Liver (tissue), 3 donors: ENCODE data around the gene COL6A2.

Experiments used
- ATF3 ChIP-seq: IDR thresholded peaks from 2 replicates; pipeline ENCODE4 v1.6.1; 2016; ENCODE audit warnings: antibody characterized with exemption
- CTCF ChIP-seq: fragments of 150-350 bp; IDR thresholded peaks from 2 replicates; pipeline ENCODE4 v1.5.1; 2017; ENCODE audit warnings: improper control_type of control experiment, low read depth, low read length; ENCODE audit not compliant: missing input control
- RAD21 ChIP-seq, 2 donors: IDR thresholded peaks; 2 replicates each; pipeline ENCODE4 v1.6.1; 2016; ENCODE audit warnings: antibody characterized with exemption in 2 of 2, mild to moderate bottlenecking in 2 of 2
- REST ChIP-seq: IDR thresholded peaks from 2 replicates; pipeline ENCODE4 v1.6.1; 2016; ENCODE audit warnings: antibody characterized with exemption, mild to moderate bottlenecking
- donor health status: healthy.
- donor health status: healthy.

GRCh38 chr21:46058431-46059145, 39.3 kb upstream of the COL6A2 start:
- TF ChIP-seq CTCF (no peak), REST (no peak), RAD21 (IDR thresholded peaks at IDR 0.05) (no peak), ATF3 (no peak)
